Cardiac fibroblast (primary cell): ENCODE results near the gene MBOAT1.
A peak's percentile ranks its signal among the peaks of the same experiment; 100 is the strongest.

Experiments used
- DNase-seq, 2 donors: peaks; one replicate each; pipeline versions ENCODE4 v3.0.0 to v3.0.0-alpha.2; 2010; ENCODE audit warnings: low read depth in 2 of 2
- H3K4me3 ChIP-seq, 2 donors: replicated peaks in 1 of 2; 1 replicate in 1 of 2; 2 replicates in 1 of 2; pipeline ENCODE4 v1.5.1; 2011; ENCODE audit warnings: low read depth in 2 of 2, low read length in 2 of 2, mild to moderate bottlenecking in 2 of 2, moderate library complexity in 1 of 2
- TF ChIP-seq, protein P1 (sequence below): IDR thresholded peaks from one replicate; pipeline ENCODE4 v1.5.1; 2011; ENCODE audit warnings: low read depth, mild to moderate bottlenecking, low read length, inconsistent platforms

MBOAT1 gene

DNA sequence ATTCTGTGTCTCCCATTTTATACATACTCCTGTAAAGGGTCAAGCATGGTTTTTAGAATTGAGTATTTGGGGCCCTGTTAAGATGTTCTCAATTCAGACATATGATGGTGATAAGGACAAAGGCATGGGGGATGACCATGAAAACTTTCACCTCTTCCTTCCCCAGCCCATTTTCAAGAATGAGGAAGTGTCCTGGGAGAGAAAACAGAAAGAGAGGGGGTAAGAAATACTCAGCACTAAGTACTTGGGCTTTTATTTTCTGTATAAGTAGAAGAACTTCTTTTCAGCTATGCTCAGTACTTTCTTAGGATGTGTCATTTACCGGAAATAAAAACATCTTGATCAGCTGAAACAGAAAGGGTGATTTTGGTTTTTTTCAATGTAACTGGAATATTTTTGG lies 10.9 kb upstream of the MBOAT1 start:
- no peak for DNase-seq
- TF ChIP-seq, protein P1, sequence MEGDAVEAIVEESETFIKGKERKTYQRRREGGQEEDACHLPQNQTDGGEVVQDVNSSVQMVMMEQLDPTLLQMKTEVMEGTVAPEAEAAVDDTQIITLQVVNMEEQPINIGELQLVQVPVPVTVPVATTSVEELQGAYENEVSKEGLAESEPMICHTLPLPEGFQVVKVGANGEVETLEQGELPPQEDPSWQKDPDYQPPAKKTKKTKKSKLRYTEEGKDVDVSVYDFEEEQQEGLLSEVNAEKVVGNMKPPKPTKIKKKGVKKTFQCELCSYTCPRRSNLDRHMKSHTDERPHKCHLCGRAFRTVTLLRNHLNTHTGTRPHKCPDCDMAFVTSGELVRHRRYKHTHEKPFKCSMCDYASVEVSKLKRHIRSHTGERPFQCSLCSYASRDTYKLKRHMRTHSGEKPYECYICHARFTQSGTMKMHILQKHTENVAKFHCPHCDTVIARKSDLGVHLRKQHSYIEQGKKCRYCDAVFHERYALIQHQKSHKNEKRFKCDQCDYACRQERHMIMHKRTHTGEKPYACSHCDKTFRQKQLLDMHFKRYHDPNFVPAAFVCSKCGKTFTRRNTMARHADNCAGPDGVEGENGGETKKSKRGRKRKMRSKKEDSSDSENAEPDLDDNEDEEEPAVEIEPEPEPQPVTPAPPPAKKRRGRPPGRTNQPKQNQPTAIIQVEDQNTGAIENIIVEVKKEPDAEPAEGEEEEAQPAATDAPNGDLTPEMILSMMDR = no peak
- no peak overlapping the region for H3K4me3 ChIP-seq

DNA sequence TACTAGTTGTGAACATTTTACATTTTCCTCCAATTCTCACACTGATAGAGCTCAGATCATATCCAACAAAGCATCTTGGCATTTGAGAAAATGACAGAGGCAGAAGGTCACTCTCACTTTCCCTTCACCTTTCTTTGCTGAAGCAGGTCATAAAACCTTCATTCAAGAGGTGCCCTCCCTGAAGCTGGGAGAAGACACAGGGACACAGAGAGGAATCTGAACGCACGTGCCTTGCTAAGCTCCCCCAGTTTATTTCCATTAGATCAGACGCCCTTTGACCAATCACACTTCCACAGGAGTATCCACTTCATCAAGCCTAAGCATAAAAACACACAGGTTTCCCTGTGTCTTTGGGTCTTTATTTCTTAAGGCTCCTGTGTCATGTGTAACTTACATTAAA lies 9.2 kb upstream of the MBOAT1 start:
- DNase-seq = no peak
- TF ChIP-seq, protein P1 = no peak
- no peak overlapping the region for H3K4me3 ChIP-seq

DNA sequence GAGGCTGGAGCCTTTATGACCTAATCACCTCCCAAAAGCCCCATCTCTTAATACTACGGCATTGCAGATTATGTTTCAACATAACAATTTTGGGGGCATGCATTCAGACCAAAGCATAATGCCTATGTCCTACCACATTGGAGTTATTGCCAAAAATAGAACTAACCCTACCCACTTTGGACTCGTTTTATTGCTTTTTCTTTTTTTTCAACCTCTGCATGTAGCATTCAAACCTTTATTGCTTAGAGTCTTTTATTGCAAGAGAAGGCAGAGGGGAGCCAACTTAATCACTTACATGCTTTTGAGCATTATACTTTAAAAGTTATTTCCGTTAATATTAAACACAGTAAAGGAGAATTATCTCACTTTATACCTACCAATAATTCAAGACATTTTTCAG lies 8.1 kb upstream of the MBOAT1 start:
- DNase-seq = no peak
- TF ChIP-seq, protein P1 = no peak
- no peak overlapping the region for H3K4me3 ChIP-seq

DNA sequence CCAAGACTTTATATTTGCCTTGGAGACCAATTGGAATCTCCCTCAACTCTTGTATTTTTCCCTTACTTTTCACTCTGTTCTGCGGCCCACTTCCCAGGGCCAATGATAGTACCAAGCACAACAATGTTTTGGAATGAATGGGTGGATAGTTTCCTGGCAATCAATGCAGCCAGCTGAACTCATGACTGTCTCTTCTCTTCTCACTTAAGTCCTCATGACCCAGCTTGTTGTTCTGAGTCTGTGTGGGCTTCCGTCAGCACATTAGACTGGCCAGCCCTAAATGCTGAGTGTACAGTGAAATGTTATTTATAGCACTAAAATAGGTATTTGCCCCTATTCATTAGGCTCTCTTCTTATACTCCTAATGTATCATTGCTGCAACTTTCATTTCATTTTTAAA lies 5.6 kb upstream of the MBOAT1 start:
- DNase-seq = peak in 1 of 2 donors; percentile 7
- H3K4me3 ChIP-seq = no peak overlapping the region
- TF ChIP-seq, protein P1 = no peak

DNA sequence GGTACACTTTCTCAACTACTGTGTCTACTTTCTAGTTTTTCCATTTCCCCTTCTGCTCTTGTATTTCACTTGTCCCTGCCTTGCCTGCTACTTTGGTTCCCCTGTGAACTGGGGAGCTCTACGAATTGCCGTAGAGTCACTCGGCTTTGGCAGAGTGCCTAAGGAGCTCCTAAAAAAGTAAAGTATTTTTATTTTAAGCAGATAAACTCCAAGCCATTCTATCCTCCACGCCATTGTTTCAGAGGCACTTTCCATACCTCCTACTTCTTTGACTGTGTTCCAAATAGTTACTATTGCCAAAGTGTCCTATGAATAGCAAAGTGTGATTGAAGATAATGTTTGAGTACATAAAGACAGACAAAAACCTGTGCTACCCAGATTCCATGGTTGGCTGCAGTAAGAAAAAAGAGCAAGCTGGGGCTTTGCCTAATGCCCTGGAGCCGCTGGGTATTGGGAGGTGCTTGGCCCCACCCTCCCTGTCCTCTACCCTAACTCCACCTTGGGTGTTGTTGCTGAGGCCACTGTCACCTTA lies 5.1 kb upstream of the MBOAT1 start:
- TF ChIP-seq, protein P1 = no peak
- peak; percentile 14 to 36 for DNase-seq
- no peak overlapping the region for H3K4me3 ChIP-seq

DNA sequence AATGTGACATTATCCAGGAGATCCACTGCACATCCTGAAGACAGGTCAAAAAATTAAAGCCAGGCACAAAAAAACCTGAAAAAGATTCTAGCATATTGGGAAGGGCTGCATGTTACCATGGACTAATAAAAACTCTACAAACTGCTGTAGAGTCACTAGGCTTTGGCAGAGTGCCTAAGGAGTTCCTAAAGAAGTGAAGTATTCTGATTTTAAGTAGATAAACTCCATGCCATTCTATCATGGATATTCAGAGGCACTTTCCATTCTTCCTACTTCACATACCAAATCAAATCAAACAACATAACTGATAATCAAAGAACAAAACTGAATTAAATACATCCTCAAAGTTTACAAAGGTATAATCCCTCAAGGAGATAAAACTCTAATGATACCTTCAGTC lies 3.0 kb upstream of the MBOAT1 start:
- TF ChIP-seq, protein P1 = no peak
- DNase-seq = no peak

DNA sequence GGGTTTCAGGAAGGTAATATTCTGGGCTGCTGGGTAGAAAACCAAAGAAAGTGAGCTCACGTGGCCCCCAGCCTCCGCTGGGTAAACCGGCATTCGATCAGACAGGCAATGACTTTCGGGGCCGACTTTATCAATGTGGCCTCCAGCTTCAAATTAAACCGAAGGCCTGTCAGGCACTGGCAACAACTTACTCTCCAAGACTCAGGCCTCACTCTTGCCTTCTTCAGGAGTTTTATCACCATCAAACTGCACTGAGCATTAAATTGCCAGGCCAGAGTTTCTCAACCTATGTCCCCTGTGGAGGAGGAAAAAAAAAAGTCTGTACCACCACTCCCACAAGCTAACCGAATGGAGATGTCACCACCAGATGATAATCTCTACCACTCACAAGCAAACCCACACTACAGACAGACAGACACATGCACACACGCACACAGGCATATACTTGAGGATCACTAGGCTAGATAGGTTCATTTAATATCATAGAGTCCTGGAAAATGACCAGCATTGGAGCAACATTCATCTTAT lies 1.1 kb upstream of the MBOAT1 start:
- H3K4me3 ChIP-seq = peak overlapping the region in 1 of 2 donors; percentile 81
- TF ChIP-seq, protein P1 = no peak
- DNase-seq = peak; percentile 2 to 7

More for the DNA sequence above, 3.0 kb upstream of the MBOAT1 start:
- H3K4me3 ChIP-seq = no peak overlapping the region
